HCT116 (cell line): Measurements from ENCODE around the gene STK24.

Source experiments
- CTCF ChIP-seq, 3 experiments: fragments of 200-600 bp in 1 of 3; sonication (generic) in 1 of 3; IDR thresholded peaks in 2 of 3; conservative IDR thresholded peaks in 1 of 3; 2 replicates each; pipeline ENCODE4 v1.5.1; 2012 to 2017; ENCODE audit warnings: low read depth in 2 of 3, low read length in 2 of 3, antibody characterized with exemption in 1 of 3, borderline replicate concordance in 1 of 3, control low read depth in 1 of 3, mild to moderate bottlenecking in 1 of 3, mixed read lengths in 1 of 3, mixed run types in 1 of 3, moderate library complexity in 1 of 3; ENCODE audit not compliant: insufficient read depth in 1 of 3
- EGR1 ChIP-seq: IDR thresholded peaks from 2 replicates; pipeline ENCODE4 v1.6.1; 2012; ENCODE audit warnings: low read depth
- EZH2 ChIP-seq: fragments of 200-600 bp; sonication (generic); IDR thresholded peaks from 2 replicates; pipeline ENCODE4 v1.6.1; 2017; ENCODE audit warnings: antibody characterized with exemption, mixed run types
- EZH2phosphoT487 ChIP-seq: fragments of 200-600 bp; IDR thresholded peaks from 2 replicates; pipeline ENCODE4 v1.6.1; 2018; ENCODE audit warnings: antibody characterized with exemption, borderline replicate concordance
- MAX ChIP-seq: IDR thresholded peaks from 2 replicates; pipeline ENCODE4 v1.6.1; 2012
- POLR2A ChIP-seq: IDR thresholded peaks from 2 replicates; pipeline ENCODE4 v1.7.0; 2011; ENCODE audit warnings: borderline replicate concordance; ENCODE audit not compliant: insufficient read depth, insufficient read length; ENCODE audit errors: extremely low read depth
- POLR2AphosphoS5 ChIP-seq: IDR thresholded peaks from 2 replicates; pipeline ENCODE4 v1.6.1; 2011; ENCODE audit warnings: mild to moderate bottlenecking, low read depth, low read length, moderate library complexity
- RAD21 ChIP-seq: IDR thresholded peaks from 2 replicates; pipeline ENCODE4 v1.6.1; 2012; ENCODE audit warnings: low read depth, mild to moderate bottlenecking
- REST ChIP-seq: IDR thresholded peaks from 2 replicates; pipeline ENCODE4 v1.6.1; 2012; ENCODE audit warnings: low read depth
- YY1 ChIP-seq: IDR thresholded peaks from 2 replicates; pipeline ENCODE4 v1.6.1; 2011; ENCODE audit warnings: low read length, low read depth, moderate library complexity, mild to moderate bottlenecking; ENCODE audit not compliant: insufficient replicate concordance; ENCODE audit errors: extremely low read depth
- ZNF274 ChIP-seq: fragments of 200-500 bp; sonication (Bioruptor generic); IDR thresholded peaks from 2 replicates; pipeline ENCODE4 v1.6.1; 2014; ENCODE audit warnings: mild to moderate bottlenecking, low read depth, low read length, inconsistent platforms

GRCh38 chr13:98420554-98421175, 156.2 kb downstream of the STK24 start:
- TF ChIP-seq EZH2 = no peak
- TF ChIP-seq CTCF (IDR thresholded peaks at IDR 0.05 in 2 of 3, conservative IDR thresholded peaks at IDR 0.05 in 1 of 3; ENCODE audit: borderline replicate concordance in 1 of 3, insufficient read depth in 1 of 3, low read depth in 2 of 3, low read length in 2 of 3) = no peak
- TF ChIP-seq EZH2phosphoT487 = no peak
- no peak for TF ChIP-seq RAD21
- TF ChIP-seq POLR2A = no peak
- no peak for TF ChIP-seq ZNF274
- TF ChIP-seq YY1 = no peak
- TF ChIP-seq REST = no peak
- no peak for TF ChIP-seq POLR2AphosphoS5
- no peak for TF ChIP-seq MAX
- TF ChIP-seq EGR1 = no peak
